Heart right ventricle (tissue), 16 donors: ENCODE data around the gene CBX6. TPM values are rescaled to one million over a fixed set of nuclear protein-coding genes. Genes with fewer than 3 reads are reported as not detected.
A peak's percentile ranks its signal among the peaks of the same experiment; 100 is the strongest.

ENCODE experiments used
- ATAC-seq, 8 donors: fragments of 200-7000 bp; cut with Tn5 transposase; one replicate each; pipeline ENCODE4 v1.9.1; 2020; ENCODE audit warnings: mild to moderate bottlenecking in 8 of 8, moderate library complexity in 8 of 8, moderate number of reproducible peaks in 1 of 8
- DNase-seq, 2 donors: peaks; one replicate each; pipeline ENCODE4 v3.0.0-alpha.2; 2020
- H3K27ac ChIP-seq, 10 donors: fragments of 200-600 bp; sonication (generic) in 2 of 10; one replicate each; pipeline versions ENCODE4 v1.5.0 to v1.8.0; 2020 to 2022; ENCODE audit warnings: mild to moderate bottlenecking in 3 of 10
- H3K27me3 ChIP-seq, 7 donors: fragments of 200-600 bp; one replicate each; pipeline ENCODE4 v1.8.0; 2021 to 2022; ENCODE audit warnings: mild to moderate bottlenecking in 2 of 7
- H3K36me3 ChIP-seq, 9 donors: fragments of 200-600 bp; sonication (generic) in 1 of 9; one replicate each; pipeline versions ENCODE4 v1.5.0 to v1.8.0; 2020 to 2022; ENCODE audit warnings: mild to moderate bottlenecking in 2 of 9
- H3K4me1 ChIP-seq, 9 donors: fragments of 200-600 bp; sonication (generic) in 1 of 9; one replicate each; pipeline versions ENCODE4 v1.5.0 to v1.8.0; 2020 to 2022; ENCODE audit warnings: mild to moderate bottlenecking in 4 of 9
- H3K4me3 ChIP-seq, 10 donors: fragments of 200-600 bp; sonication (generic) in 2 of 10; one replicate each; pipeline versions ENCODE4 v1.5.0 to v1.8.0; 2020 to 2022; ENCODE audit warnings: mild to moderate bottlenecking in 7 of 10, moderate library complexity in 2 of 10
- H3K9me3 ChIP-seq, 11 donors: fragments of 200-600 bp in 10 of 11; sonication (generic) in 2 of 11; one replicate each; pipeline versions ENCODE4 v1.5.0 to v1.8.0; 2013 to 2022; ENCODE audit warnings: mild to moderate bottlenecking in 2 of 11, control low read depth in 1 of 11, moderate library complexity in 1 of 11
- CTCF ChIP-seq, 9 donors: fragments of 200-600 bp; sonication (generic) in 2 of 9; IDR thresholded peaks; one replicate each; pipeline versions ENCODE4 v1.5.0 to v1.8.0; 2021 to 2022; ENCODE audit warnings: antibody characterized with exemption in 9 of 9, mild to moderate bottlenecking in 5 of 9, moderate library complexity in 1 of 9
- WGBS, 2 donors: extraction: QIAGEN DNeasy Blood & Tissue Kit; methylation state at CpG; one replicate each; pipeline ENCODE4 v1.1.7; 2013; ENCODE audit warnings: inconsistent platforms in 1 of 2; 5-methylcytosine and 5-hydroxymethylcytosine counted together
- intact Hi-C, 10 donors: fragments of 100-400 bp; cut with DNase I; formaldehyde crosslinking; loops; one replicate each; pipeline versions ENCODE4 v1.11.1 to v1.14.2; 2022
- polyA plus RNA-seq, 2 donors: library from polyadenylated mRNA; stranded (reverse); fragments of 200-250 nt; gene quantifications; one replicate each; pipeline ENCODE4 v1.2.3, GENCODE V29; 2013
- total RNA-seq, 10 donors: library from RNA; stranded (reverse); fragmentation: NEBNext Ultra II Directional in 3 of 10; extraction: Animal tissue kit (Norgen Biotek cat#: 25700) in 3 of 10; gene quantifications; one replicate each; pipeline versions ENCODE4 v1.2.1 to v1.2.4, GENCODE V29; 2021 to 2023
- donor health status: Arrhythmogenic right ventricular cardiomyopathy.
- donor health status: ischemic (EF 13 %, LVEDD 7.1; RV severe dilation, severe dysfunction).
- donor health status: healthy with polysubstance abuse.
- donor health status: DM: no; HTN: yes; CAD: no.
- donor health status: DM: no; HTN: no; CAD: no.
- donor health status: ischemic (EF 25% LVEDD 6.9; RV normal size, moderate dysfunction).
- donor health status: ischemic (EF 25% LVEDD 5.7; RV mildly dilated, moderate dysfunction).
- donor health status: healthy.
- donor health status: DM: yes; HTN: yes; CAD: no.
- donor health status: Ischemic cardiomyopathy.
- donor health status: ischemic (EF 35%, LVEDD 5.7; RV mildly dilated, moderate dysfunction).
- donor health status: nonischemic (EF 11% LVEDD 7.7; RV severe dilation, severe dysfunction).
- donor health status: DM: yes; HTN: yes; CAD: no.
- donor health status: PGD.
- donor health status: ischemic (EF 29% LVEDD 5.4; RV normal size, mild dysfunction).
- donor health status: nonischemic (EF 23%, LVEDD 6.1; RV moderate dilation, normal function).

CBX6 gene
- total and polyA plus RNA-seq, 12 donors: 17.4 to 49.1 (median 35.1) TPM

GRCh38 chr22:38846412-38846811, 25.6 kb downstream of the CBX6 start:
- Histone ChIP-seq H3K4me1 (peaks cover 3 to 20% (median 8%) of the 10 kb centered on the region in 9 donors), H3K9me3 (no peaks in the 10 kb centered on the region), H3K36me3 (no peaks in the 10 kb centered on the region), H3K27ac (no peak overlapping the region), H3K4me3 (no peak overlapping the region), H3K27me3 (peaks cover 0 to 53% (median 13%) of the 10 kb centered on the region in 7 donors)
- ATAC-seq: no peak
- intact Hi-C loops: loop anchor here in 1 of 10 donors (10.0 kb wide), 1 partner anchor 72 kb away; no protein-coding TSS in a partner anchor
- no peak for TF ChIP-seq CTCF (IDR thresholded peaks at IDR 0.05)
- 85 to 93% methylated on average over 1 of the region's 1 CpG for WGBS, 2 donors
- no peak for DNase-seq

GRCh38 chr22:38845004-38845740, 26.8 kb downstream of the CBX6 start:
- no peak for TF ChIP-seq CTCF (IDR thresholded peaks at IDR 0.05)
- DNase-seq (no peak), ATAC-seq (no peak)
- WGBS, 2 donors: 62% methylated on average over 17 of the region's 17 CpGs
- intact Hi-C loops: loop anchor here in 1 of 10 donors (10.0 kb wide), 1 partner anchor 70 kb away; no protein-coding TSS in a partner anchor
- peaks cover 0 to 61% (median 14%) of the 10 kb centered on the region in 7 donors for H3K27me3 ChIP-seq
- H3K4me1 ChIP-seq: peaks cover 3 to 20% (median 12%) of the 10 kb centered on the region in 9 donors
- H3K4me3 ChIP-seq: no peak overlapping the region
- H3K27ac ChIP-seq: no peak overlapping the region
- no peaks in the 10 kb centered on the region for H3K36me3 ChIP-seq
- no peaks in the 10 kb centered on the region for H3K9me3 ChIP-seq

- peaks cover 0 to 66% (median 14%) of the 10 kb centered on the region in 7 donors for H3K27me3 ChIP-seq
- H3K4me3 ChIP-seq: peak overlapping the region in 9 of 10 donors; percentile 30 to 56 (median 43)
- intact Hi-C loops: loop anchor here in 6 of 10 donors (5.0 to 10.0 kb wide), 7 partner anchors 47 to 77 kb away; partner anchors contain the start of gene DNAL4 (in 1 of the 6)
- H3K36me3 ChIP-seq: no peaks in the 10 kb centered on the region
- H3K27ac ChIP-seq: peak overlapping the region in 8 of 10 donors; percentile 48 to 66 (median 58)
- TF ChIP-seq CTCF (IDR thresholded peaks at IDR 0.05): no peak
- DNase-seq (no peak), ATAC-seq (peak in 7 of 8 donors; percentile 12 to 35 (median 18))
- 20 to 25% methylated on average over 22 of the region's 22 CpGs for WGBS, 2 donors
- peaks cover 3 to 20% (median 12%) of the 10 kb centered on the region in 9 donors for H3K4me1 ChIP-seq
- H3K9me3 ChIP-seq: no peaks in the 10 kb centered on the region
Observed at GRCh38 chr22:38844315-38845003, 27.6 kb downstream of the CBX6 start.

- Histone ChIP-seq H3K36me3 (no peaks in the 10 kb centered on the region), H3K27ac (peak within 1 kb of the TSS in 8 of 10 donors; percentile 58 to 67 (median 64)), H3K4me3 (peak within 1 kb of the TSS; percentile 18 to 64 (median 50)), H3K27me3 (peaks cover 0 to 66% (median 14%) of the 10 kb centered on the region in 7 donors), H3K9me3 (no peaks in the 10 kb centered on the region), H3K4me1 (peaks cover 3 to 20% (median 12%) of the 10 kb centered on the region in 9 donors)
- 0 to 1% methylated on average over 33 to 105 of the region's 105 CpGs for WGBS, 2 donors
- peak; percentile 51 to 82 (median 74) for ATAC-seq
- no peak for TF ChIP-seq CTCF (IDR thresholded peaks at IDR 0.05)
- intact Hi-C loops: loop anchor here in 7 of 10 donors (2.0 to 10.0 kb wide), 8 partner anchors 46 to 76 kb away; partner anchors contain the start of gene DNAL4 (in 1 of the 7)
- peak in 1 of 2 donors; percentile 58 for DNase-seq
Observed at GRCh38 chr22:38843657-38844314, 28.2 kb downstream of the CBX6 start, which contains the start of gene NPTXR. Gene NPTXR (minus strand): TSS chr22:38844028.
